Measurements from ENCODE around the gene PPP2R3B. TPM values are rescaled to one million over a fixed set of nuclear protein-coding genes. Genes with fewer than 3 reads are reported as not detected.

PPP2R3B gene
- total and polyA plus RNA-seq, 7 experiments from 2014 or later, result 7.3 to 53.5 (median 30.0) TPM

GRCh38 chrX:298993-299392, 87.7 kb downstream of the PPP2R3B start:
- H3K4me1 Mint-ChIP-seq, result no peaks in the 10 kb centered on the region
- CTCF ChIA-PET, result no interaction called here
- peaks cover 0 to 4% (median 0%) of the 10 kb centered on the region in 11 donors for H3K9me3 Mint-ChIP-seq
- peaks cover 3 to 32% (median 9%) of the 10 kb centered on the region in 5 donors for H3K36me3 Mint-ChIP-seq
- Histone ChIP-seq H3K4me1 (ENCODE audit: control insufficient read depth in 2 of 2, insufficient read depth in 2 of 2, low read length in 2 of 2) (no peaks in the 10 kb centered on the region), H3K27ac (ENCODE audit: low read depth, low read length) (no peak overlapping the region), H3K4me3 (ENCODE audit: low read length) (no peak overlapping the region), H3K9me3 (ENCODE audit: control insufficient read depth in 2 of 3, low read length in 3 of 3) (no peaks in the 10 kb centered on the region), H3K27me3 (ENCODE audit: control insufficient read depth in 2 of 2, insufficient read depth in 2 of 2, low read length in 2 of 2) (no peaks in the 10 kb centered on the region), H3K36me3 (ENCODE audit: control insufficient read depth in 2 of 3, insufficient read depth in 3 of 3, low read length in 3 of 3) (peaks cover 0 to 41% (median 0%) of the 10 kb centered on the region in 3 experiments)
- POLR2A ChIA-PET, result no interaction called here
- ATAC-seq (no peak), DNase-seq (no peak)
- H3K4me3 Mint-ChIP-seq, result no peak overlapping the region
- H3K27me3 Mint-ChIP-seq, result no peaks in the 10 kb centered on the region
- intact Hi-C loops (cut with micrococcal nuclease), result no loop called here
- no peak overlapping the region for H3K27ac Mint-ChIP-seq

GRCh38 chrX:295136-295535, 91.6 kb downstream of the PPP2R3B start:
- ATAC-seq (no peak), DNase-seq (no peak)
- intact Hi-C loops (cut with micrococcal nuclease), result no loop called here
- ChIA-PET POLR2A (no interaction called here), CTCF (no interaction called here)
- H3K27ac Mint-ChIP-seq, result no peak overlapping the region
- no peaks in the 10 kb centered on the region for H3K27me3 ChIP-seq (ENCODE audit: control insufficient read depth in 2 of 2, insufficient read depth in 2 of 2, low read length in 2 of 2)
- H3K27ac ChIP-seq (ENCODE audit: low read depth, low read length), result no peak overlapping the region
- H3K4me1 ChIP-seq (ENCODE audit: control insufficient read depth in 2 of 2, insufficient read depth in 2 of 2, low read length in 2 of 2), result no peaks in the 10 kb centered on the region
- H3K27me3 Mint-ChIP-seq, result no peaks in the 10 kb centered on the region
- H3K4me3 Mint-ChIP-seq, result no peak overlapping the region
- H3K4me1 Mint-ChIP-seq, result no peaks in the 10 kb centered on the region
- H3K36me3 ChIP-seq (ENCODE audit: control insufficient read depth in 2 of 3, insufficient read depth in 3 of 3, low read length in 3 of 3), result peaks cover 0 to 49% (median 12%) of the 10 kb centered on the region in 3 experiments
- H3K36me3 Mint-ChIP-seq, result peaks cover 0 to 31% (median 5%) of the 10 kb centered on the region in 5 donors
- no peaks in the 10 kb centered on the region for H3K9me3 ChIP-seq (ENCODE audit: control insufficient read depth in 2 of 3, low read length in 3 of 3)
- H3K9me3 Mint-ChIP-seq, result no peaks in the 10 kb centered on the region
- H3K4me3 ChIP-seq (ENCODE audit: low read length), result no peak overlapping the region

GRCh38 chrX:292900-293897, 93.5 kb downstream of the PPP2R3B start:
- ChIA-PET CTCF (no interaction called here), POLR2A (no interaction called here)
- no peaks in the 10 kb centered on the region for H3K9me3 Mint-ChIP-seq
- DNase-seq (peak in 1 of 9 donors; percentile 17), ATAC-seq (no peak)
- H3K27me3 Mint-ChIP-seq, result no peaks in the 10 kb centered on the region
- H3K27ac ChIP-seq (ENCODE audit: low read depth, low read length), result no peak overlapping the region
- no peaks in the 10 kb centered on the region for H3K27me3 ChIP-seq (ENCODE audit: control insufficient read depth in 2 of 2, insufficient read depth in 2 of 2, low read length in 2 of 2)
- no peaks in the 10 kb centered on the region for H3K4me1 ChIP-seq (ENCODE audit: control insufficient read depth in 2 of 2, insufficient read depth in 2 of 2, low read length in 2 of 2)
- H3K4me1 Mint-ChIP-seq, result no peaks in the 10 kb centered on the region
- H3K9me3 ChIP-seq (ENCODE audit: control insufficient read depth in 2 of 3, low read length in 3 of 3), result no peaks in the 10 kb centered on the region
- H3K36me3 Mint-ChIP-seq, result peaks cover 0 to 33% (median 5%) of the 10 kb centered on the region in 5 donors
- no peak overlapping the region for H3K4me3 ChIP-seq (ENCODE audit: low read length)
- peak overlapping the region in 1 of 9 donors; percentile 54 for H3K27ac Mint-ChIP-seq
- peaks cover 0 to 58% (median 12%) of the 10 kb centered on the region in 3 experiments for H3K36me3 ChIP-seq (ENCODE audit: control insufficient read depth in 2 of 3, insufficient read depth in 3 of 3, low read length in 3 of 3)
- intact Hi-C loops (cut with micrococcal nuclease), result no loop called here
- H3K4me3 Mint-ChIP-seq, result no peak overlapping the region

- ChIA-PET POLR2A (no interaction called here), CTCF (no interaction called here)
- H3K27ac Mint-ChIP-seq, result no peak overlapping the region
- Histone ChIP-seq H3K27me3 (ENCODE audit: control insufficient read depth in 2 of 2, insufficient read depth in 2 of 2, low read length in 2 of 2) (no peaks in the 10 kb centered on the region), H3K36me3 (ENCODE audit: control insufficient read depth in 2 of 3, insufficient read depth in 3 of 3, low read length in 3 of 3) (peaks cover 0 to 60% (median 12%) of the 10 kb centered on the region in 3 experiments), H3K9me3 (ENCODE audit: control insufficient read depth in 2 of 3, low read length in 3 of 3) (no peaks in the 10 kb centered on the region), H3K27ac (ENCODE audit: low read depth, low read length) (no peak overlapping the region), H3K4me3 (ENCODE audit: low read length) (no peak overlapping the region), H3K4me1 (ENCODE audit: control insufficient read depth in 2 of 2, insufficient read depth in 2 of 2, low read length in 2 of 2) (peaks cover 0 to 3% of the 10 kb centered on the region in 2 donors)
- ATAC-seq (no peak), DNase-seq (peak in 1 of 9 donors; percentile 8)
- no peaks in the 10 kb centered on the region for H3K9me3 Mint-ChIP-seq
- H3K4me1 Mint-ChIP-seq, result peaks cover under 1 to 5% (median 4%) of the 10 kb centered on the region in 7 donors
- H3K36me3 Mint-ChIP-seq, result peaks cover 0 to 31% (median 5%) of the 10 kb centered on the region in 5 donors
- no peaks in the 10 kb centered on the region for H3K27me3 Mint-ChIP-seq
- no peak overlapping the region for H3K4me3 Mint-ChIP-seq
- intact Hi-C loops (cut with micrococcal nuclease), result no loop called here
These were observed 95.3 kb downstream of the PPP2R3B start for GRCh38 chrX:291411-291901.

GRCh38 chrX:290476-291166, 96.1 kb downstream of the PPP2R3B start:
- Histone ChIP-seq H3K4me1 (ENCODE audit: control insufficient read depth in 2 of 2, insufficient read depth in 2 of 2, low read length in 2 of 2) (peaks cover 0 to 3% of the 10 kb centered on the region in 2 donors), H3K9me3 (ENCODE audit: control insufficient read depth in 2 of 3, low read length in 3 of 3) (no peaks in the 10 kb centered on the region), H3K4me3 (ENCODE audit: low read length) (no peak overlapping the region), H3K36me3 (ENCODE audit: control insufficient read depth in 2 of 3, insufficient read depth in 3 of 3, low read length in 3 of 3) (peaks cover 0 to 57% (median 12%) of the 10 kb centered on the region in 3 experiments), H3K27me3 (ENCODE audit: control insufficient read depth in 2 of 2, insufficient read depth in 2 of 2, low read length in 2 of 2) (no peaks in the 10 kb centered on the region), H3K27ac (ENCODE audit: low read depth, low read length) (no peak overlapping the region)
- Mint-ChIP-seq H3K4me3 (no peak overlapping the region), H3K4me1 (peaks cover 5 to 12% (median 9%) of the 10 kb centered on the region in 7 donors), H3K36me3 (peaks cover 0 to 29% (median 7%) of the 10 kb centered on the region in 5 donors), H3K9me3 (no peaks in the 10 kb centered on the region), H3K27me3 (no peaks in the 10 kb centered on the region), H3K27ac (no peak overlapping the region)
- ChIA-PET POLR2A (no interaction called here), CTCF (no interaction called here)
- DNase-seq, result peak in 1 of 9 donors; percentile 13
- no peak for ATAC-seq
- intact Hi-C loops (cut with micrococcal nuclease), result no loop called here

- Histone ChIP-seq H3K27me3 (ENCODE audit: control insufficient read depth in 2 of 2, insufficient read depth in 2 of 2, low read length in 2 of 2) (no peaks in the 10 kb centered on the region), H3K27ac (ENCODE audit: low read depth, low read length) (no peak overlapping the region), H3K9me3 (ENCODE audit: control insufficient read depth in 2 of 3, low read length in 3 of 3) (no peaks in the 10 kb centered on the region), H3K4me3 (ENCODE audit: low read length) (no peak overlapping the region), H3K4me1 (ENCODE audit: control insufficient read depth in 2 of 2, insufficient read depth in 2 of 2, low read length in 2 of 2) (peaks cover 3 to 9% of the 10 kb centered on the region in 2 donors), H3K36me3 (ENCODE audit: control insufficient read depth in 2 of 3, insufficient read depth in 3 of 3, low read length in 3 of 3) (peaks cover 0 to 62% (median 8%) of the 10 kb centered on the region in 3 experiments)
- ATAC-seq (no peak), DNase-seq (peak in 1 of 9 donors; percentile 16)
- Mint-ChIP-seq H3K9me3 (no peaks in the 10 kb centered on the region), H3K4me3 (no peak overlapping the region), H3K27me3 (no peaks in the 10 kb centered on the region), H3K4me1 (peaks cover 8 to 25% (median 20%) of the 10 kb centered on the region in 7 donors), H3K27ac (no peak overlapping the region), H3K36me3 (peaks cover 2 to 39% (median 8%) of the 10 kb centered on the region in 5 donors)
- POLR2A ChIA-PET, result no interaction called here
- CTCF ChIA-PET, result no interaction called here
- intact Hi-C loops (cut with micrococcal nuclease), result no loop called here
These were observed 98.1 kb downstream of the PPP2R3B start for GRCh38 chrX:288561-288991.

All from naive thymus-derived CD4-positive, alpha-beta T cell (primary cell).